ENCODE results near the gene TWNK. TPM values are rescaled to one million over a fixed set of nuclear protein-coding genes. Genes with fewer than 3 reads are reported as not detected.
A peak's percentile ranks its signal among the peaks of the same experiment; 100 is the strongest.

Gene TWNK
- 8.8 and 8.9 TPM in 2 replicates for total RNA-seq (2012; rRNA removed)
- 7.5 and 7.7 TPM in 2 replicates for polyA plus RNA-seq (2012; rRNA removed)
- 3.0 and 6.6 TPM in 2 replicates for polyA plus RNA-seq (2012; cell fraction: cytosol; rRNA removed)
- polyA plus RNA-seq (2012; cell fraction: nucleus; rRNA removed; ENCODE audit: low replicate concordance) = 2.6 and 5.5 TPM in 2 replicates
- percentile 54 among the genes with signal in this experiment for Bru-seq, nascent RNA
- BruChase-seq, experiment 1, labeled RNA remaining after a 6-hour chase = percentile 49 among the genes with signal in this experiment
- BruChase-seq, experiment 2, labeled RNA remaining after a 2-hour chase = percentile 60 among the genes with signal in this experiment
- long read RNA-seq, transcript TWNK-201 (5 exons, 3,621 nt) = major isoform, 5 of 8 reads
- long read RNA-seq, partial matches to known transcripts = 1 of 8 reads
- long read RNA-seq, other reads (novel, unspliced or antisense) = 1 of 8 reads

GRCh38 chr10:100986952-100987684, at the start of gene TWNK, which contains the start of gene MRPL43:
Gene TWNK (plus strand): TSS chr10:100987543. CDS start chr10:100988211, 668 bp downstream.
Gene MRPL43 (minus strand): TSS chr10:100987497. CDS start chr10:100987443, 54 bp downstream.
- peaks cover 8% of the 10 kb centered on the region; the same call in 1 of the 2 replicates for H3K4me1 ChIP-seq (ENCODE audit: control insufficient read depth, insufficient read depth, low read length)
- 0 out of 2 replicates have a peak, but pooled peaks cover 3% of the 10 kb centered on the region for H4K20me1 ChIP-seq (ENCODE audit: insufficient read depth, low read length)
- dilution Hi-C loops (cut with HindIII; ENCODE audit: low sequenced_read_pairs, unreplicated experiment) = no loop called here
- peak within 1 kb of the TSS; percentile 96 for H2BK5ac ChIP-seq (ENCODE audit: low read depth, low read length, poor library complexity, severe bottlenecking)
- CTCF ChIA-PET = interaction anchor here (1.5 kb wide), 1 partner anchor 28 kb away, joined by 3 read pairs; no protein-coding TSS in a partner anchor
- H4K5ac ChIP-seq (ENCODE audit: low read depth, low read length) = peak within 1 kb of the TSS; percentile 96
- H3K36me3 ChIP-seq (ENCODE audit: control insufficient read depth, insufficient read depth, low read length) = peaks cover 31% of the 10 kb centered on the region
- H3K18ac ChIP-seq (ENCODE audit: low read depth, low read length) = peak within 1 kb of the TSS; percentile 89; the same call in 1 of the 2 replicates
- no peaks in the 10 kb centered on the region for H3K27me3 ChIP-seq (ENCODE audit: control insufficient read depth, insufficient read depth, low read length)
- peak within 1 kb of the TSS; percentile 84; the same call in 1 of the 2 replicates for H2BK20ac ChIP-seq (ENCODE audit: low read depth, low read length)
- H3K79me1 ChIP-seq (ENCODE audit: low read depth in 1 of 2, low read length in 2 of 2) = peaks cover 60 to 67% of the 10 kb centered on the region in 2 experiments
- TF ChIP-seq, protein P1, sequence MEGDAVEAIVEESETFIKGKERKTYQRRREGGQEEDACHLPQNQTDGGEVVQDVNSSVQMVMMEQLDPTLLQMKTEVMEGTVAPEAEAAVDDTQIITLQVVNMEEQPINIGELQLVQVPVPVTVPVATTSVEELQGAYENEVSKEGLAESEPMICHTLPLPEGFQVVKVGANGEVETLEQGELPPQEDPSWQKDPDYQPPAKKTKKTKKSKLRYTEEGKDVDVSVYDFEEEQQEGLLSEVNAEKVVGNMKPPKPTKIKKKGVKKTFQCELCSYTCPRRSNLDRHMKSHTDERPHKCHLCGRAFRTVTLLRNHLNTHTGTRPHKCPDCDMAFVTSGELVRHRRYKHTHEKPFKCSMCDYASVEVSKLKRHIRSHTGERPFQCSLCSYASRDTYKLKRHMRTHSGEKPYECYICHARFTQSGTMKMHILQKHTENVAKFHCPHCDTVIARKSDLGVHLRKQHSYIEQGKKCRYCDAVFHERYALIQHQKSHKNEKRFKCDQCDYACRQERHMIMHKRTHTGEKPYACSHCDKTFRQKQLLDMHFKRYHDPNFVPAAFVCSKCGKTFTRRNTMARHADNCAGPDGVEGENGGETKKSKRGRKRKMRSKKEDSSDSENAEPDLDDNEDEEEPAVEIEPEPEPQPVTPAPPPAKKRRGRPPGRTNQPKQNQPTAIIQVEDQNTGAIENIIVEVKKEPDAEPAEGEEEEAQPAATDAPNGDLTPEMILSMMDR (conservative IDR thresholded peaks at IDR 0.05; ENCODE audit: low read depth, low read length) = no peak
- TF ChIP-seq MXI1 (IDR thresholded peaks at IDR 0.05; ENCODE audit: borderline replicate concordance, low read depth, low read length) (peak; percentile 99), MAZ (IDR thresholded peaks at IDR 0.05; ENCODE audit: borderline replicate concordance, low read depth, low read length) (peak; percentile 8; the same call in 1 of the 2 replicates)
- TF ChIP-seq, protein P2, sequence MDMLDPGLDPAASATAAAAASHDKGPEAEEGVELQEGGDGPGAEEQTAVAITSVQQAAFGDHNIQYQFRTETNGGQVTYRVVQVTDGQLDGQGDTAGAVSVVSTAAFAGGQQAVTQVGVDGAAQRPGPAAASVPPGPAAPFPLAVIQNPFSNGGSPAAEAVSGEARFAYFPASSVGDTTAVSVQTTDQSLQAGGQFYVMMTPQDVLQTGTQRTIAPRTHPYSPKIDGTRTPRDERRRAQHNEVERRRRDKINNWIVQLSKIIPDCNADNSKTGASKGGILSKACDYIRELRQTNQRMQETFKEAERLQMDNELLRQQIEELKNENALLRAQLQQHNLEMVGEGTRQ (IDR thresholded peaks at IDR 0.05; ENCODE audit: low read depth, low read length) = peak; percentile 1; the same call in 1 of the 2 replicates
- POLR2A ChIA-PET (ENCODE audit: unreplicated experiment) = no interaction called here
- H2AFZ ChIP-seq (replicated peaks; ENCODE audit: low read length, poor library complexity) = peak within 1 kb of the TSS; percentile 99
- H3K4me3 ChIP-seq (ENCODE audit: insufficient read depth, low read depth, low read length) = peak within 1 kb of the TSS; percentile 90
- peak within 1 kb of the TSS; percentile 88 for H2AK5ac ChIP-seq (ENCODE audit: low read depth, low read length)
- no TSS peak for BruUV-seq (replicated peaks)
- H3K23ac ChIP-seq (ENCODE audit: low read depth, low read length) = peak within 1 kb of the TSS; percentile 94
- 0 out of 3 replicates have a peak within 1 kb of the TSS, but pooled peaks have one; percentile 51 for H2BK15ac ChIP-seq (ENCODE audit: low read depth, low read length)
- peak within 1 kb of the TSS; percentile 97 for H3K9ac ChIP-seq (ENCODE audit: low read depth, low read length)
- peaks cover 9% of the 10 kb centered on the region for H3K9me1 ChIP-seq (ENCODE audit: insufficient read depth, low read length)
- peak; percentile 64 for DNase-seq
- H2BK120ac ChIP-seq (ENCODE audit: low read depth, low read length) = peak within 1 kb of the TSS; percentile 87
- H3K4me2 ChIP-seq (ENCODE audit: low read depth, low read length) = peak within 1 kb of the TSS; percentile 99
- H3K4ac ChIP-seq (ENCODE audit: low read depth, low read length) = peak within 1 kb of the TSS; percentile 99
- intact Hi-C loops (cut with micrococcal nuclease) = no loop called here
- in situ Hi-C loops (cut with MboI; ENCODE audit: low sequenced_read_pairs) = no loop called here
- H3K27ac ChIP-seq (ENCODE audit: insufficient read depth, low read length) = peak within 1 kb of the TSS; percentile 98
- H3K14ac ChIP-seq (replicated peaks; ENCODE audit: low read depth, low read length) = peak within 1 kb of the TSS; percentile 99
- peak within 1 kb of the TSS; percentile 98 for H2AK9ac ChIP-seq (replicated peaks; ENCODE audit: low read depth, low read length, poor library complexity)
- WGBS, 2 experiments (ENCODE audit: extremely low coverage in 2 of 2, insufficient read length in 1 of 2) = 1% methylated on average over 60 of the region's 75 CpGs; no CpG with 5 or more reads in 1 of the 2 experiments
- peak; percentile 94 for ATAC-seq (ENCODE audit: low read depth)
- H4K8ac ChIP-seq (ENCODE audit: low read depth in 2 of 2, low read length in 2 of 2) = peak within 1 kb of the TSS; percentile 95 to 100
- H4K91ac ChIP-seq (ENCODE audit: insufficient read depth, low read depth, low read length) = peak within 1 kb of the TSS; percentile 95
- no peaks in the 10 kb centered on the region for H3K9me3 ChIP-seq (ENCODE audit: control insufficient read depth, insufficient read depth, low read length)
- H3K56ac ChIP-seq (ENCODE audit: extremely low read depth, insufficient read depth, low read length) = peak within 1 kb of the TSS; percentile 87
